HCEC 1CT (cell line): ENCODE measurements around the gene COX15.
"Not testable (repeated sequence)": the region's sequence is repeated elsewhere in the genome, so short reads cannot be mapped to it uniquely, and the experiment has no call there.

Experiments
- DNase-seq: peaks from one replicate; pipeline ENCODE4 v3.0.0-alpha.2; 2017

The COX15 gene

DNA sequence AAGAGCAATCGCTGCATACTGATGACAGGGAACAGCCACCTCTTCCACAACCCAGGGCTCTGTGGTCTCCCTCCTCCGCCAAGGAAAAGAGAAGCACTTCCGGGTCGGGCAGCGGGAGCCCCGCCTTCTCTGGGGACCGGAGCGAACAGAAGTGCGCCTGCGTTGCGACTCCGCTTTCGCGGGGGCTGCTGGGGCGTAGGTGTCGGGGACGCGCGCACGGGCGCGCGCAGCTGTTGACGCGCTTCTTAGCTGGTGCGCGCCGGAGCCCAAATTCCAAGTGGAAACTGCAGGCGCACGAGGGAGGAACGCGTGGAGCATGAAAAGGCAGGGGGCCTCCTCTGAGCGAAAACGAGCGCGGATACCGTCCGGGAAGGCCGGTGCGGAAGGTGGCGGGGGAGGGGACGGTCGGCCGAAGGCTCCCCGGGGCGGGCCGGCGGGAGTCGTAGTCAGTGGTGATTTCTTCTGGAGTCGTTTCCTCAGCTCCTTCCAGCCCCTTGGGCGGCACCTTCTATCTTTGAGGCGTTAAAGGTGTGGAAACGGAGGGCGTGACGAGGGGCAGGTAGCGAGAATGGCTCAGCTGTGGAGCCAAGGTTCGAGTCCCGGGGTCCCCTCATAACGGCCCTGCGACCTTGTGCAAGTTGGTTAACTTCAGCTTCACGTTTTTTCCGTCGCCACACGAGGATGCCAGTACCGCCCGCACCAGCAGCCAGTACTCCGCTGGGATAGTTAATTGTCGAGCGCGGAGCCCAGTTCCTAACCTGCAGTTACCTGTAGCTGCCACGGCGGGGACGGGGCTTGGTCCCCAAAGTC, at the start of gene COX15, which contains the start of gene CUTC:
Gene COX15 (minus strand): TSS at position 95 of the 810 bp plus-strand sequence. CDS start 78 bp downstream, at position 17.
Gene CUTC (plus strand): TSS at position 202 of the 810 bp plus-strand sequence. CDS start 115 bp downstream, at position 317.
- peak; percentile 97 for DNase-seq

DNA sequence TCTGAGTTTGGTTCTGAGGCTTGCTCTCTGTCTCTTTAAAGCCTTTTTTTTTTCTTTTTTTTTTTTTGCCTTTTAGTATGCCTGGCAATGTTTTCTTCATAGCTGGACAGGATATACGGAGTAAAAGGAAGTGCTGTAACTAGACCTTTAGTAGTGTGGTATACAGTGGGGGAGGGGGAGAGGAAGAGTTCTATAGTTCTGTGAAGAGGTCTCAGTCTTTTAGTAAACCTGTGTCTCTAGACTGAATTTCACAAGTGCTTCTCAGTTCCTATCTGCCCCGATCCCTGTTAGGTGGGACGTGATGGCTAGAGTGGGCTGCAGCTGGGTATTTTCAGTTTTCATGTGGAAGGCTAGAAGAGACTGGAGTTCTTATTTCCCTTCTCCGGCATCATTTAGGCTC, 47.4 kb upstream of the COX15 start:
- DNase-seq, result peak; percentile 73

DNA sequence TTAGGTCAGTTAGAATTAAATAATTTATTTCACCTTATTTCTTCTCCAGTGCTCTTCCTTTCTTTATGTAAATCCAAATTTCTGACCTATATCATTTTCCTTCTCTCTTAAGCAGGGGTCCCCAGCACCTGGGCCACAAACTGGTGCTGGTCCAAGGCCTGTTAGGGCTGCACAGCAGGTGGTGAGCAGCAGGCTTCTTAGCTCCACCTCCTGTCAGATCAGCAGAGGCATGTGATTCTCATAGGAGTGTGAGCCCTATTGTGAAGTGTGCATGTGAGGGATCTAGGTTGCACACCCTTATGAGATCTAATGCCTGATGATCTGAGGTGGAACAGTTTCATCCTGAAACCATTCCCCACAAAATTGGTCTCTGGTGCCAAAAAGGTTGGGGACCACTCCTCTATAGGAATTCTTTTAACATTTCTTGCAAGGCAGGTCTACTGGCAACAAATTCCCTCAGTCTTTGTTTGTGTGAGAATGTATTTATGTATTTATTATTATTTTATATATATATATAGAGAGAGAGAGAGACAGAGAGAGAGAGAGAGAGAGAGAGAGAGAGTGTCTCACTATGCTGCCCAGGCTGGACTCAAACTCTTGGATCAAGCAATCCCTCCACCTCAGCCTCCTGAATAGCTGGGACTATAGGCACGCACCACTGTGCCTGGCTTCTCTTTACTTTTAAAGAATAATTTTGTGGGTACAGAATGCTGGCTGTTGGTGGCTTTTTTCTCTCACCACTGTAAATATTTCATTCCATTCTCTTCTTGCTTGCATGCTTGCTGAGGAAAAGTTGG, 46.2 kb upstream of the COX15 start:
- DNase-seq, result peak; percentile 38

DNA sequence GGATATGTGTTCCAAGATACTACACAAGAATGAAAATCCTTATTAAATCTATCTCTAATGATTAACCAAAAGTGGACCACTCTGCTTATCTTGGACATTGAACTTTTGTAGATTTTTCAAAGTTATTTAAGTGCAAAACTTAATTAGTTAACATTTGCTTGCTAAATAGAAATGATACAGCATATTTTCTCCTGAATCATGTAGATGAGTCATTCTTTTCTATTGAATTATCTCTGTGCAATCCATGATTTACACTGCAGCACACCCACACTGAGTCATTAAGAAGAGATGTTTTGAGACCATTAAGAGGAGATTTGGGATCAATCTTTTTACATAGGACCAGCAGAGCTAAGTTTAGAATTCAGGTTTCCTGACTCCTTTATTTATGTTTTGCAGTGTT, 43.9 kb upstream of the COX15 start:
- DNase-seq, result peak; percentile 92

DNA sequence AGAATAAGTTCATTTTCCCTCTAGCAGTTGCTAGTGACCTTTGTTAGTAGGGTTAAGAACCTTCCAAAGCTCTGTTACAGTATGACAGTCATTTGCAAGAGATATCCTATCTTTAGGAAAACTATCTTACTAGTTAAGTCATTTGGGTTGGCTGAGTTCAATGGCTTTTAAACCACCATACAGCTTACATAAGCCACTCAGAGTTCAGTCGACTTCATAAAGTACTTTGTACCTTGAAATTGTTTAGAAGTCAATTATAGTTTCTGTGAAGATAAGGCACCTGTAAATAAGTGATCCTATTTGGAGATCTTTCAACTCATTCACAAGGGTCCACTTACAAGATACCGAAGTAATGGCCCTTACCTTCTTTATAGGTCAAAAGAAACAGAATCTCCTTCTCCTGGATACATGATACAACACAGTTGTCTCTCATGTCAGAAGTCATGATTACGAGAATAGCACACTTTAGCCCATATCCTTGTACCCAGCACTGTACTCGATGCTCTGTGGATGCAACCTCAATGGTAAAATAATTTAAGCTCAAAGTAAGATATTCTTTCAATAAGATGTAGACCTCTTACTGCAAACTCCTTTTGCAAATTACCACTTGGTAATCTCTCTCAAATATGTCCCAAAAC, 38.6 kb upstream of the COX15 start:
- no peak for DNase-seq

DNA sequence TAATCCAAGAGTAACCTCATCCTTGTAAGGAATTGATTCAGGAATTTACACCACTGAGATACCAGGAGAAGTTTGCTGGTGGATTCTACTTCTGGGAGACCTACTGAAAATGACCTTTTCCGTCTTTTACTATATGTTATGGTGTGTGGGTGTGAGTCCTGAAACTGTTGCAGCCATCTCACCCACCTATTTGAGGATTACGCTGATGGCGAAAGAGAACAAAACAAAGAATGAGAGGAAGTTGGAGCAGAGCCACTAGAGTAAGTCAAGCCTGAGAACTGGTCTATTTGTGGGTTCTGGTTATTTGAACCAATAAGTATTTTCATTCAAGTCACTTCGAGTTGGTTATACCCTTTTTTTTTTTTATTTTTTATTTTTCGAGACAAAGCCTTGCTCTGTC, 37.8 kb upstream of the COX15 start:
- DNase-seq, result no peak

DNA sequence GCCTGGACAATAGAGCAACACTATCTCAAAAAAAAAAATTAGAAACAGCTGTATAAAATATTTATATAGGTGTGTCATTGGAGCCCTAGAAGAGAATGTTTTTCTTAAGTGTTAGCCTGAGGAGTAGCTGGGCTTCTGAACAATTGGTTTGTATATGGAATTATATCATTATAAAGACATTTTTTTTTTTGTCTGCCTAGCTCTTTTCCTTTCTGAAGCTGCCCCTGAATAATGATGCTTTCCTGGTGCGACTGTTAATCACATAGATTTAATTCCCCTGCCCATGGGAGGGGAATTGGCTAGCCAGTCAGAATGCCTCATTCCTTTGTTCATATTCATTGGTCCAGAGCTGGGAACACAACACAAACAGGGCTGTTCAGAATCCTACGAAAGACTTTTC, 36.6 kb upstream of the COX15 start:
- peak; percentile 29 for DNase-seq

DNA sequence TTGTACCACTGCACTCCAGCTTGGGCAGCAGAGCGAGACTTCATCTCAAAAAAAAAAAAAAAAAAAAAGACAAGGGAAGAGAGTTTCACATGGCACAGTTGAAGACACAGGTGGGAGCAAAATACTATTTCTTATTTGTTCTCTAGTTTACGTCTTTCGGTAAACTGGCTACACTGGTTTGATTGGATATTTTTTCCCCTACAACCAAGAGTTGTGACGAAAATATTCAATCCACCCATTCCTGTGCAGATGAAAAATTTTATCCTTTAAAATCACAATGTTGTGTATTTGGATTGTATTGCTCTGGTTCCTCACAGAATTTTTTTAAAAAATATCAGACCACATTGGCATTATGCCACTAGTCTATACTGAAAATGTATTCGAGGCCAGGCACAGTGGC, 36.0 kb upstream of the COX15 start:
- no peak for DNase-seq

DNA sequence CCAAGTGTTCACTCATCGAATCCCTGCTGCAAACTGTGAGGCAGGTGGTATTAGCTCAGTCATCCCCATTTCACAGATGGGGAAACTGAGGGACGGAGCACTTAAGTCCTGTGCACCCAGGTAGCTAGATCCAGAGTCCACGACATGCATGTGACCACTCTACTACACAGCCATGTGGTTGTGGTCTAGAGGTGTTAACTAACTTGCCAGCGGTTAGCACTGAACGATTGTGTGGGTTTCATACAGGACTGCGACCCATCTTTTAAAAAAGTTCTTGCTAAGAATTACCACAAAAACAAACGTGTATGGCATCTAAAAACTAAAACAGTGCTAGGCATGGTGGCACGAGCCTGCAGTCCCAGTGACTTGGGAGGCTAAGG, 34.4 kb upstream of the COX15 start:
- DNase-seq, result no peak

DNA sequence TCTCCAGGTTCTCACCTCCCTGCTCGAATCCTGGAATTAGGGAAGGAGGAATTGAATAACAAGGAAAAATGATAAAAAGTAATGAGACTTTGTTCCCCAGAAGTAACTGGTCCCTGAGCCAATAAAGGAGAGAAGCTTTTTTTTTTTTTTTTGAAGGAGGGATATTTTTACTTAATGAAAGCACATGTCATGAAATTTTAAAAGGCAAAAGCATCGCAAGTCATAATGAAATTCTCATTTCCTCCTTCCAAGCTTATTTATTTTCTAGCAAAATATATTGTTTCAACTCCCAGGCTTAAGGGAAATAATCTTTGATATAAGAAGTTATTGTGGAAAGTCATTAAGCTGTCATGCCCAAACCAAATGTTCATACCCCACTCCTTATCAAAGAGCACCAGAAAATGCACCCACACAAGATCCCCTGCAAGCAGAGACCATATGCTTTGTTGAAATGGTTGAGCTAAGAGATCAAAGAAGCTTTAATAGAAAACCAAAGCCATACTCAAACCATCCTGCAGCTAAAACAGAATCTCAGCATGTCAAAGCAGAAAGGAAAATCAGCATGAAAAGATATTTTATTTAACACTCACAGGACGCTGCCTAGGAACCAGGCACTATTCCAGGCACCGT, 33.9 kb upstream of the COX15 start:
- DNase-seq, result no peak

DNA sequence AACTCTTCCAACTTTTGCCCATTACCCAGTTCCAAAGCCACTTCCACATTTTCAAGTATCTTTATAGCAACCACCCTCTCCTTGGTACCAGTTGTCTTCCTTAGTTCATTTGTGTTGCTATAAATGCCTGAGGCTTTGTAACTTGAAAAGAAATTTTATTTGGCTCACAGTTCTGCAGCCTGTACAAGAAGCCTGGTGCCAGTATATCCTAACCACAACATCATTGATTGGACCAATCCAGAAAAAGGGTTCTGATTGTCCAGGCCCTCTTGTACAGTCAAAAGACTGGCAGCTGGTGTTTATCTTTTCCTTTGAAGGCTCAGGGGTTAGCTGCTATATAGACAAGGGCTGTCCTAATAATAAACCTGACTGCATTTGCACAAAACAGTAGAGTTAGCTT, 29.4 kb upstream of the COX15 start:
- DNase-seq, result no peak

DNA sequence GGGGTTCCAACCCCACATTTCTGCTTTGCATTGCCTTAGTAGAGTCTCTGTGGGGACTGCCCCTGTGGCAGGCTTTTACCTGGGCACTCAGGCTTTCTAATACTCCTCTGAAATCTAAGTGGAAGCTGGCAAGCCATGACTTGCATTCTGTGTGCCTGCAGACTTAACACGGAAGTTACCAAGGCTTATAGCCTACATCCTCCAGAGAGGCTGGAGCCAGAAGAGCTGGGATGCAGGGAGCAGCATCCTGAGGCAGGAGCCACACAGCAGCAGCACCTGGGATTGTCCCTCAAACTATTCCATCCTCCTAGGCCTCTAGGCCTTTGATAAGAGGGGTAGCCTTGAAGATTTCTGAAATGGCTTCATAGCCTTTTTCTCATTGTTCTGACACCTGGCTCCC, 28.4 kb upstream of the COX15 start:
- DNase-seq, result no peak

DNA sequence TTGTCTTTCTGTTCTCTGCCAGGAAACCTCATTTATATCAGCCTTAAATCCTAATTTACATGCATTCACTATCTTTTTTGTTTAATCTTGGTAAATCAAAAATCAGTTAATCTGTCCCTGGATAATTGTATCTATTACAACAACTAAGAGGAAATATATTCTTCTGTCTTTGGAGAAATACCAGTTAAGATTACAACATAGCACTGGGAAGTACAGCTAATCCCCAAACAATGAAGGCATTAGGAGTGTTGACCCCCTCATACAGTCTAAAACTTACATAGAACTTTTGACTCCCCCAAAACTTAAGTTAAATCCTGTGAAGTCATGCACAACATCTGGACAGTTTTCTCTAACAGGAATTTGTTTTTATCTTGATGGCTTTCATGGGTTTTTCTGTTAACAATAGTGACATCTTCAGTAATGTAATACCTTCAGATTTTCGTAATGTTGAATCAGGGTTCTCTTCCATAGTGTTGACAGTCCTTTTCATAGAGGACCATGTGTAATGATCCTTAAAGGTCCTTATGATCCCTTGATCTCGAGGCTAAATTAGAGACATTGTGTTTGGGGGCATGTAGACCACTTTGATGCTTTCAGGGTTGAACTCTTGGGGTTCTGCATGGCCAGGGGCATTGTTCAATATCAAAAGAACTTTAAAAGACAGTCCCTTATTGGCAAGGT, 26.4 kb upstream of the COX15 start:
- peak; percentile 77 for DNase-seq

DNA sequence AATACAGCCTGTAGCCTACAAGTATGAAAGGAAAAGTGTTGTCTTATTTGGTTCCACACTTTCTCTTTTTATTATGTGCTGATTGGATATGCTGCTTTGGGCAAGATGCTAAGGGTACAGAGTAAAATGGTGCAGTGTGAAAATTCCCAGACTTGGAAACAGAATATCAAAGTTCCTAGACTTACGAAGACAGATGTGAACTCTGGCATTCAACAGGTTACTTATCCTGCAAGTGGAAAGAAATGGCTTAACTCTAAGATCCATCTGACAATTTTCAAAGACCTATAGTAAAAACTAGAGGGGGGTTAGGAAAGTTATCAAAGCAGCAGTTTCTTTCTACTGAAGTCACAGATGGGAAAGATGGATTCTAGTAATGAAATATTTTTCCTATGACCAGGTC, 24.2 kb upstream of the COX15 start:
- DNase-seq, result no peak

DNA sequence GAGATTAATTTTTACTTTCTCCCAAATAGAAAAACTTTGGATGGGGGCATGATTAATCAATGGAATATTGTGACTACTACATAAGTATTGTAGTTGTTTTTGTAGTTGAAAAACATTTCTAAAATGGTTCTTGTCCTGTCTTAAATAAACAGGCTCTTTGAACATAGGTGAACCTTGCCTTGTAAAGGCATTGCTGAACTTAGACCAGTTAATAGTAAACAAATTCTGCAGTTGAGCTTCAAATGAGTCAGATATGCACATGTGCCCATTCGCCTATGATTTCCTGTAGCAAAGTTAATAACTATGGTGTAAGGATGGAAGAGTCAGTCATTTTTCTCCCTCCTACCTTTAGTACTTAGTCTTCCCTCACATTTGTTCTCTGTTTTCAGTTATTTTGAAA, 22.7 kb upstream of the COX15 start:
- peak; percentile 75 for DNase-seq

DNA sequence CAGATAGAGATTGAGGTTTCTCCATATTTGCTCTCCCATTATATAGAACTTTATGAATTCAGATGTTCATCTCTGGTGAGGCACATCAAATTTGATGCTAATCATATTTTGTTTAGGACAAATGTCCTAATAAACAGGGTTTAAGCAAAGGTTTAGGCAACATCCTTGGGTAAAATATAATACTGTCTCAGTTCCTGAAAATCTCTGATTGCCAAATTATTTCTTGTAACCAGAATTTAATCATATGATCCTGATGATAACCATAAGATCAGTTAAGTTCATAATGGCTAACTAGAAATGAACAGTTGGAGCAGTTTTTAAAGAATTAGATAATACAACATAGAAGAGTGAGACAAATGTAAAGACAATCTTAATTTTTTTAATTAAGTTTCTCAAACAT, 18.7 kb upstream of the COX15 start:
- no peak for DNase-seq

DNA sequence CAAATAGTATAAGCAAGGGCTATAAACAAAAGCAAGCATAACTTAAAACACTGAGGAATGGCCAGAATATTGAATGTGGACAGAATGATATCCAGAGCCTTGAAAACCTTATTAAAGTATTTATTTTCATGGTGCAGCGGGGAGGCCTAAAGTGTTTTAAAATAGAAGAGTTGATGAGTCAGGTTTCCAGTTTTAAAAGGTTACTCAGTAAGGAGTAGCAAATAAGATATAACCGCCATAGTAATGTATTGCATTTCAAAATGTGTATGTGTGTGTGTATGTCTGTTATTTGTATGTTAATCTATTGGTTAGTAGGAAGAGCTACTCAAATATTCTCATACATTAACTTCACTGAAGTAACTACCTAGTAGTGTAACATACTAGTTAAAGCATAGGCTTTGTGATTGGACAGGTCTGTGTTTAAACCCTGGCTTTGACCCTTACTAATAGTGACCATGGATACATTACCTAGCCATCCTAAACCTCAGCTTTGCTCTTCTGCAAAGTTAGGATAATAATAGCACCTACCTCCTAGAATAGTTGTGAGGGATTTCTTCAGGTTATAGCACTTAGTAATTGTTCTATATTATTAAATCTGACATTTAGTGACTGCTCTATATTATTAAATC, 17.0 kb upstream of the COX15 start:
- no peak for DNase-seq

DNA sequence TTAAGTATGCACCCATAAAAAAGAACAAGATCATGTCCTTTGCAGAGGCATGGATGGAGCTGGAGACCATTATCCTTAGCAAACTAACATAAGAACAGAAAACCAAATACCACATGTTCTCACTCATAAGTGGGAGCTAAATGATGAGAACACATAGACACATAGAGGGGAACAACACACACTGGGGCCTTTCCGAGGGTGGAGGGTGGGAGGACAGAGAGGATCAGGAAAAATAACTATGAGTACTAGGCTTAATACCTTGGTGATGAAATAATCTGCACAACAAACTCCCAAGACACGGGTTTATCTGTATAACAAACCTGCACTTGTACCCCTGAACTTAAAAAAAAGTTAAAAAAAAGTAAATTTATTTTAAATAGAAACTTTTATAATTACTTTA, 14.2 kb upstream of the COX15 start:
- DNase-seq, result not testable (repeated sequence)

DNA sequence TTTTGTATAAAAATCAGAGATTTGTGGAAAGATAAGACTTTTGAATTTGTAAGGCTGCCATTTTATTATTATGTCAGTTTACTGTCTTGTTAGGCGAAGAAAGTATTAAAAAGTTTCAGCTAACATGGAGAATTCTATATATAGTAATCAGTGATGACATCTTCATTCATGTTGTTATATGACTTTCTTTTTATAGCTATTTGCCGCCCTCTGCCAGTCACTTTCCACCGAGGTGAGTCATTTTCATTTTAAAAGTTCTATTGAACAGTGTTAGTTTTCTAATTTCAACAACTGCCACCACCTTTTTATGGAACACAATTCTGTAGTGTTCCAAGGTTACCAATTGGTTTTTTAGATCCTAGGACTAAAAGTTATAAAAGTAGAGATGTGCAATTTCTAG, 11.9 kb upstream of the COX15 start:
- DNase-seq, result no peak

DNA sequence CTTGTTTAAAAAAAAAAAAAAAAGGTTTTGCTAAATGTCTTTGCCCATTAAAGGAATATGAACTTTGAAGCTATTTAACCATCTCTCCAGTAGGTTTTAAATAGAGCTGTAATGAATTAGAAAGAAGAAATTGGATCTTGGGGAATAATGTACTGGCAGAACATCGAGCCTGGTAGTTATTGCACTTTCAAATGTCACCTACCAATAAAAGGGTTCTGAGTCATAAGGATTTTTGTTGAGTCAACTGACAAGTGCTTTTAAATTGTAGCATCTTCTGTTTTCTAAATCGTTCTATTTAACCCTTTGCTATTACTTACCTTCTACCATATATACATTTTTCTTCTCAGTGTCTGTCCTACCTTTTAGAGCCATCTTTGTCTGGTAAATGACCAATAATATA, 10.8 kb upstream of the COX15 start:
- DNase-seq, result peak; percentile 74

DNA sequence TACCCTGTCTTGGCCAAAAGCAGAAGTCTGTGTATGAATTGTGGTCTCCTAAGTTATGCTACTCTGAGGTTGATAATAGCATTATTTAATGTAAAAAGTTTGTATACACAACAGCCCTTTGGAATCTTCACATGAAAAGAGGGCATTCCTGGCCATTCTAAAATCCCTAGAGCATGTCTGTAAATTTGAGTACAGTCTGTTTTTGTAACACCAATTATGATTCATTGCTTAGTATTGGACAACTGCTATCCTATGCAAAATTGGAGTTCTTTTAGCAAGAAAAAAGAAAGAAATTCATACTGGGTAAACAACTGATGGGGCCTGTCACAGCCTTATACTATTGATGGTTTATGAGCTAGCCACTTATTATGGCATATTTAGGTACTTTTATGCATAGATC, 10.3 kb upstream of the COX15 start:
- DNase-seq, result peak; percentile 52

DNA sequence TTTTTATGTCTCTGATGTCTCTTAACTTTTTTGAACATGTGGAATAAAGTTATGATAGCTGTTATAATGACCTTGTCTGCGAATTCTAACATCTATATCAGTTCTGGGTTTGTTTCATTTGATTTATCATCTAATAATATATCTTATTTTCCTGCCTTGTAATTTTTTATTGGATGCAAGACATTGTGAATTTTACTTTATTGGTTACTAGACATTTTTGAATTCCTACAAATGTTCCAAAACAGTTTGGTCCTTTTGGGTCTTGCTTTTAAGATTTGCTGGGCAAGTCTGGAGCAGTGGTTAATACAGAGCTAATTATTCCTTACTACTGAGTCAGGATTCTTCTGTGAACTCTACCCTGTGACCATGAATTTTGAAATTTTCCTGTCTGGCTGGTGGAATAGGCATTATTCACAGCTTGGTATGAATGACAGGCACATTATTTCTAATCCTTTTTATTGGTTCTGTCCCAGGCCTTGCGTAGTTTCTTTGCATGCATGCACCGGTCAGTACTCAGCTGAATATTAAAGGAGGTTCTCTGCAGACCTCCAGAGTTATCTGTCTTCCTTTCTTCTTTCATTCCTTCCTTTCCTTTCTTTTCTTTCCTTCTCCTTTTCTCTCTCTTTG, 9.1 kb upstream of the COX15 start:
- peak; percentile 27 for DNase-seq
